NCI-H446 (cell line): ENCODE measurements around the gene NR4A3.
"Not testable (repeated sequence)": the region's sequence is repeated elsewhere in the genome, so short reads cannot be mapped to it uniquely, and the experiment has no call there.

Experiments used
- DNase-seq, 2 experiments: peaks; one replicate each; lab custom pipeline; 2025; lab: John Stamatoyannopoulos, UW

Gene NR4A3

DNA sequence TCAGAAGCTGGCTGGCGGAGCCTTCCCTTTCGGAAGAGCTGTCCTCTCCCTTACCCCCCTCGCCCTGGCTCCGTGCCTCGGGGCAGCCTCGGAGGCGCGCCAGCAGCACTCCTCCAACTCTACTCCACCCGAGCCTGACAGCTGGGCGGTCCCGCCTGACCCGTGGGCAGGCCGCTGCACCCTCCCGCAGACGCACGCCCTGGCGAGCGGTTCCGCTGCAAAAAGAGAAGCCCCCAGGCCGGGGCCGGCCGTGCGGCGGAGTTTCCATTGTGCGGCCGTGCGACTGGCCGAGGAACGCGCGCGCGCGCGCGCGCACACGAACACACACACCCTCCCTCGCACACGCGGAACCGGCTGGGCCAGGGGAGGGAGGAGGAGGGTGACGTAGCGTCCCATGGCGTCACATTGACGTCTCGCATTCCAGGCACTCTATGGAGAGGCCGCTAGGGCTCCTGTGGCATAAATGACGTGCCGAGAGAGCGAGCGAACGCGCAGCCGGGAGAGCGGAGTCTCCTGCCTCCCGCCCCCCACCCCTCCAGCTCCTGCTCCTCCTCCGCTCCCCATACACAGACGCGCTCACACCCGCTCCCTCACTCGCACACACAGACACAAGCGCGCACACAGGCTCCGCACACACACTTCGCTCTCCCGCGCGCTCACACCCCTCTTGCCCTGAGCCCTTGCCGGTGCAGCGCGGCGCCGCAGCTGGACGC is at the start of gene NR4A3:
Gene NR4A3, plus strand, starts transcription at position 490 of the 713 bp plus-strand sequence. CDS start 6,158 bp downstream, outside the sequence.
- DNase-seq = peak; percentile 77 to 92

DNA sequence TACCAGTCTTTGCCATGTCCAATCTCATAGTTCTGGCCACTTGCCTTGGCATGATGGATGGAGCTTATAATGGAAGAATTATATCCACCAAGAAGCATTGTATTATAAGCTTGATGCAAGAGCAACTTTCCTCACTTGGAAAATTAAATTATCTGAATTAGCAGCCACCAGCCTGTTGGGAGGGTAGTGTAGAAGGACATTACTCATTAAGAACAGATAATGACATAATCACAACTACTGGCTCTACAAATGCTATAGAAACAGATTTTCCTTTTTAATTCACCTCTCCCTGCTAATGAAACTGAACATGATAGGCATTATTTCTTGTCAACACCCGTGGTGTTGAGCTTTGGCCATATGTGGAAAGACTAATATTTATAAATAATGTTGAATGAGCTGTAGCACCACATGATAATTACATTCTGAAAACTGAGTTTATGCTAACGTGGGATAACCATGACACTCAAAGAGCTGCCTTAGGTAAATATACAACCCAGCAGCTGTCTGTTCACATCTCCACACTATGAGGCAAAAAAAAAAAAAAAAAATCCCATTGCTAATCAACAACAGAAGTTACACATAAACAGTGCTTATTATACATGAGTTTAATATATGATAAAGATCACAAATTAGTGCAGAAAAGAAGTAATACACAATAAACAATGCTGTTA is 48.1 kb upstream of the NR4A3 start:
- DNase-seq = no peak

DNA sequence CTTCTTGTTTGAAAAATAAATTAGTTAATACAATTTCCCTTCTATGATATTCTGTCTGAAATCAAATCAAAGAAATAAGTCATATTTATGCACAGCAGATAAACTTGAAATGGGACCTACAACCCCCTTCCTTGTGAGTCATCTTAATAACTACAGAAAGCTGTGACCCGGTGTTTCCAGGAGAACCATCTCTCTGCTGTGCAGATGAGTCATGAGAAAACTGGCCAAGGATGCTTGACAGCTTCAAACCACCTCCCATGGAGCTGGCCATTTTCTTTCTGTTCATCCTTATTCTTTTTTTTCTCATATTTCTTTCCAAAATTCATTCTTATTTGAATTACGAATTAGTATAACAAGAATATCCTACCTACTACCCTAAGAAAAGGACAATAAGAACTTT is 43.4 kb upstream of the NR4A3 start:
- peak in 1 of 2 experiments; percentile 40 for DNase-seq

DNA sequence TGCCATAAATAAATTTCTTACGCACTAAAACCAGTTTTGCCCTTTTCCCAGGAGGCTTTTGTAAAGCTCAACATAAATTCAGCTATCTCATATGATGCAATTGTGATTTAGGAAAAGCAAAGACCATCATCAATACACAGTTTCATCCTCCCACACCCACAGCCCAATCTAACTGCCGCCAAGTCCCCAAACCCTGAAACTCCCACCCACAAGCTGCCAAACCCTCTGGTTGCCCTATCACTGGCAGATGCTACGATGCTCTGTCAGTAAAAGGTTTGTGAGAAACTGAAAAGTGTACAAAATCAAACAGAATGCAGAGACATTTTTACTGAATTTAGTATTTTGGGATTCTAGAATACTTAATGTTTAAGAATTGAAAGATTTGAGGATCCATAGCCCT is 42.8 kb upstream of the NR4A3 start:
- no peak for DNase-seq

DNA sequence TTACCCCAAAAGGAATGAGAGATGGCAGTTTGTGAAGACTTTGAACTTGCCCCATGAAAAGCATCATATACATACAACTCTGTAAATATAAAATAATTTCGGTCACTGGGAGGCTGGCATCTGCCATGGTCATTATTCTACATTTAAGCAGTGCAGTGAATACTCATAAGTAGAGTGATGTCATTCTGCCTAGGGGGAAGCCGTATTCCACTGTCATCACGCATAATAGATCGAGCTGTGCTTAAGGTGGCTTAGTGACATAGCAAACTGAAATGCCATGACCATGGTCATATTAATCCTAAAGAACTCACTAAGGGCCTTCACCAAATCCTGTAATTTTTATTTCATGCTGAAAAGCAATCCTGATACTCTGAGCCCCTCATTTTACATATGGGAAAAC is 42.4 kb upstream of the NR4A3 start:
- DNase-seq = no peak

DNA sequence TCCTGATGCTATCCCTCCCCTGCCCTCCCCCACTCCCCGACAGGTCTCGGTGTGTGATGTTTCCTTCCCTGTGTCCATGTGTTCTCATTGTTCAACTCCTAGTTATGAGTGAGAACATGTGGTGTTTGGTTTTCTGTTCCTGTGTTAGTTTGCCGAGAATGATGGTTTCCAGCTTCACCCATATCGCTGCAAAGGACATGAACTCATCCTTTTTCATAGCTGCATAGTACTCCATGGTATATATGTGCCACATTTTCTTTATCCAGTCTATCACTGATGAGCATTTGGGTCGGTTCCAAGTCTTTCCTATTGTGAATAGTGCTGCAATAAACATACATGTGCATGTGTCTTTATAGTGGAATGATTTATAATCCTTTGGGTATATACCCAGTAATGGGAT is 39.3 kb upstream of the NR4A3 start:
- DNase-seq = not testable (repeated sequence)

DNA sequence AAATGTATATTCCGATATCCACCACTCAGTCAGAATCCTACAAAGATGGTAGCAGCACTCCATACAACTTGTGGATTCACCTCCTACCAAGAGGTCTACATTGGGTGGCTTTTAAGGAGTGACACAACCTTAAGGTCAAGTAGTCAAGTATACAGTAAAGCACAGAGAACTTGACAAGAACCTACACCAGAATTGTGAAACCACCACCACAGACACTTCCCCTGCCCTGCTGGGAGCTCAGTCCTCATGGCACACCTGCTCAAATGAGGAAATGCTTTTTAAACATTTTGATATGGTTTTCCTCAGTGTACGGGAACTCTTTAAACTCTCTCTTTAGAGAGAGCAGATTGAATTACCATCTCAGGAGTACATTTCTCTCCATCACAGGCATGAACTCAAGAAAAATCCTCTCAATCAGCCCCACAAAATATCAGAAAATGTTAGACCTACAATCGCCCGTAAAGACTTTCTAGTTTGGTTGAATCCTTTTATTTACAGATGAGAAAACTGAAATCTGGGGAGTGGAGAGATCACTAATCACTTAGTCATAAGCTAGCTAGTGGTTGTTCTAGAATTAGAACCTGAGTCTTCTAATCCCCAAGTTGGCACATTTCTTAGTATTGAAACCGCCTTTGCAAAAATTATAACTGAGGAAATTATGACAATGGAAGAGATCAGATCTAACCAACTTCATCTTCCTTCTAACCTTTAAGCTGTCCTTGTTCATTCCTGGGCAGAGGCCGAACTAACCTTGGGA is 38.5 kb upstream of the NR4A3 start:
- no peak for DNase-seq

DNA sequence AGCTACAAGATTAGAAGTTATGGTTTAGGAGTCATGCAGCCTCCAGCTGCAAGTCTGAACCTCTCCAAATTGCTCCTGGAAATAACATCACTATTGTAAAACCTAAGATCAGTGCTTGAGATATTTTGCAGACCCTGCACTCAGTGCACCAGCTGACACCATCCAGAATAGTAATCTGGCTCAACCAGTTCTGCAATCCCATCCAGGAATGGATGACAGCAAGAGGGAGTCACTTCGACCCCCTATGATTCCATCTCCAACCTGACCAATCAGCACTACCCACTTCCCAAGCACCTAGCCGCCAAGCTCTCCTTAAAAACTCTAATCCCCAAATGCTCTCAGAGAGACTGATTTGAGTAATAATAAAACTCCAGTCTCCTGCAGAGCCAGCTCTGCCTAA is 37.9 kb upstream of the NR4A3 start:
- no peak for DNase-seq

DNA sequence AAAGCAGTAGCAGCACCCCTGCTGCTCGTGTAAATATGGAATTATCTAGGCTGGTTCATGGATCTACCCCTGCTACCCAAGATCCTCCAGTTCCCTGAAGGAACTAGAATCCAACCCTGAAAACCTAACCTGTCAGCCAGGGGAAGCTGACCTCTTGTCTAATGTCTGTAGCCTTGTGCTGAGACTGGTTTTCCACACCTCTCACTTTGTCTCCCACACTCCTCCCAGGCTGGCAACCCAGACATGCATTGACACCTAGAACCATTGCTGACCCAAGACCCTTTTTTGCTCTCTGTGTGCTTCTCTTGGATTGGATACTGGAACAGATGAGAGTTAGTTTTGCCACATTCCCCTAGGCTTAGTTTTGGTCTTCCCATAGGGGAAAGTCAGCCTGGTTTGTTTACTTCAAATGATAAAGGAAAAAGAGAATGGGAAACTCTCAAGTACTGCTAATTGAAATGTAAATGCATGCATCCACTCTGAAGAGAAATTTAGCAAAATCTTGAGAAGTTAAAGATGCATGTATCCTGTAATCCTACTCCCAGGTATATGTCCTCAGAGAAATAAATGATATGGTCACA is 36.6 kb upstream of the NR4A3 start:
- no peak for DNase-seq

DNA sequence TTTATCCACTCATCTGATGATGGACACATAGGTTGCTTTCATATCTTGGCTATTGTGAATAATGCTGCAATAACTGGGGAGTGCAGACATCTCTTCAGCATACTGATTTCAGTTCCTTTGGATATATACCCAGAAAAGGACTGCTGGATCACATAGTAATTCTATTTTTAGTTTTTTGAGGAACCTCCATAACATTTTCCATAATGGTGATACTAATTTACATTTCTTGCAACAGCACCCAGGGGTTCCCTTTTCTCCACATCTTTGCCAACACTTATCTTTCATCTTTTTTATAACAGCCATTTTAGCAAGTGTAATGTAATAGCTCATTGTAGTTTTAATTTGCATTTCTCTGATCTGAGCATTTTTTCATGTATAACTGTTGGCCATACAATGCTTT is 34.1 kb upstream of the NR4A3 start:
- DNase-seq = no peak

DNA sequence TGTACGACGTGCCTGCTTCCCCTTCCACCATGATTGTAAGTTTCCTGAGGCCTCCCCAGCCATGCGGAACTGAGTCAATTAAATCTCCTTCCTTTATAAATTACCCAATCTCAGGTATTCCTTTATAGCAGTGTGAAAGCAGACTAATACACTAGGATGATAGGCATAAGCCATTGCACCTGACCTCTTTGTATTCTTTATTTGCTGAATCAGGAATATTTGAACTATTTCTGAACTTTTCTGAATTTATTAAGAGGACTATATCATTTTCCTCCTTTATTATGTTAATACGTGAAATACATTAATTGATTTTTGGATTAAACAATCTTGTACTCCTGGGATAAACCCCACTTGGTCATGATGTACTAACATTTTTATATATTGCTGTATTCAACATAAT is 28.2 kb upstream of the NR4A3 start:
- DNase-seq = no peak

DNA sequence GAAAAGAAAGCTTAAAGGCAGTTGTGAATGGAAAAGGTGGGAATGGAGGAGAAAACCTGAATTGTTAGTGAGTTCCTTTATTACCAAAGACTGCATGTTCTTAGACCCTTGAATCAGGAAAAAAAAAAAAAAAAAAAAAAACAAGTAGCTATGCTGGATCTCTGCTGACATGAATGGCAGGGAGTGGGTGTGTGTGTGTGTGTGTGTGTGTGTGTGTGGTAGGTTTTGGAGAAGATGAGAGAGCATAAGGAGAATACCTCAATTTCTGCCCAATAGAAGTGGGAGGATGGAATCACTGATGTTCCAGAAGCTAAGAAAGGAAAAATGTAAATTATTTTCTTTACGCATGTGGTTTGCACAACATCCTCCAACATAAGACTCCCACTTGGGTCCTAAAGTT is 25.5 kb upstream of the NR4A3 start:
- no peak for DNase-seq

DNA sequence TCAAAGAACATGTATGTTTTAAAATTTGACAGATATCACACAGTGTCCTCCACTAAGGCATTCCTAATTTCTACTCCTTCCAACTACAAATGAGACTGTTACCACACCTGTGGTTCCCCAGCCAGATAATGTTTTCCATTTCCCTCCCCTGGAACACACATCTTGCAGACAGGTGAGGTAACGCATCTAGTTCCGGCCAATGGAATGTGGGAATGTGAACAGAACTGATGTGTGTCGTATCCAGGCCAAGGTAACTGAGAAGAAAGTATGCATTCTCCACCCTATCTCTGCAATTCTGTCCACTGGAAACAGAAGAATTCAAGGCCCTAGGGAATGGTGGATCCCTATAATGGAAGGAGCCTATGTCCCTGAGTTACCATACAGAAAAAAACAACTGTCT is 19.9 kb upstream of the NR4A3 start:
- no peak for DNase-seq

DNA sequence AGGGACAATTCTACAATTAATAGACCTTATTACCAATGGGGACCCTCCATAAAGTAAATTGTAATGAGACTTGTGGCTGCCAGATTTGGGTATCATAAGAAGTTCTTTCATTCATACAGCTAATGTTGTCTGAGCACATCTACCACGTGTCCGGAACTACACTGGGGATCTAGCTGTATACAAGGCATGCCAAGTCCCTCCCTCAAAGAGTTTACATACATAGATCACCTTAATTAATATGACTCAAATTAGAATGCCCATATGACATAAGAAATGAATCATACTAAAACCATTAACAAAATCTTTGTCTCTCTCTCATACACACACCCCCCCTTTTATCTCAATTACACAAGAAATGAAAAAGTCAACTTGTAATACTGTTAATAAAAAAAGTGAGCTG is 18.0 kb upstream of the NR4A3 start:
- DNase-seq = no peak

DNA sequence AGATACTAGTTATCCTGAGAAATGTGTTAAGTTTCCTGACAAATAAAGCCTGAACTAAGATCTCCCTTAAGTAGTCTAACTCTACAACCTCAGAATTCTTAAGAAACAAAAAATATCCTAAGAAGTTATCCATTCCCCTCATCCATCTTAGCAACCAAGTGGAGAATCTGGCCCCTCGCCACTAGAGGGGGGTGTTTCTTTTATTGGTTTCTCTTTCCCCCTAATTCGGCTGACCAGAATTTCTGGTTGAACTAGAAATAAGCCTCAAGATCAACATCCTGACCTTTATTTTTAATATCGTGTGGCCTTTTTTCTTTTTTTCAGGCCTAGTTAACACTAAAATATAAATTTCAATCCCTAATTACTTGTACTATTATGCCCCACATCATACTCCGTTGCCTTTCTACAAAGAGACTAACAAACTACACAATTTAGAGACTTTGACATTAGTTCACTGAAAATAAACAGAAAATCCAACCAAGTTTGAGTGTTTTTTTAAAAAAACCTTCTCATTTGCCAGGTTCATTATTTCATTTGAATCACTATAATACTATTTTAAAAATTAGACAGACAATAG is 14.3 kb upstream of the NR4A3 start:
- peak; percentile 5 to 41 for DNase-seq

DNA sequence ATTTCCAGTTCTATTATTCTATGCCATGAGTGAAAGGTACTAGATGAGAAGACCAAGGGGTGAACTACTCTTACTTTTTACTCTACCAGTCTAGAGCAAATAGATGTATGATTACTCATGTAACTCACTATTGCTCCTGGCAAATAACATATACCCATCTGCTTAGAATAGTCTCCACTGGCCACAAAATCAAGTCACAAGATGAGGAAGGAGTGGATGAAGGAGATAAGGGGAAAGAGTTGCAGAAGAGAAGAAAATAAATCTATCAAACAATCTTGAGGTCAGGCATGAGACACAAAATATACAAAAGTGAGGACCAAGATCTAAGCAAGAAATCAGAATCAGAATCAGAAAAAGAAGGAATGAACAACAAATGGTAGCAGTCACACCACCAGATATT is 13.7 kb upstream of the NR4A3 start:
- no peak for DNase-seq

DNA sequence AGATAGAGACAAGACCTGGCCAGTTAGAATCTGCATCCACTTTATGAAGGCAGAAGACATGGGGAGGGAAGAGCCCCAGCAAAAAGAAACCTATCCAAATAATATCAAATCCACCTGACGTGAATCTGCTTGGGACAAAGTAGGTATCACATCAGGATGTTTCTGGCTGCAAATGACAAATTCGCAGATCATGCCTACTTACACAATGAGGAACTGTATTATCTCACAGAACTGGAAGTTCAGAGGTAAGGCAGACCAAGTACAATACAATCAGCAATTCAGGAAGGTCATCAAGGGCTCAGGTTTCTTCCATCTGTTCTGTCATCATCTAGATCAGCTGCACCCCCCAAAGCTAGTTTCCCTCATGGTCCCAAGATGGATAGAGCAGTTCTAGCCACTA is 13.2 kb upstream of the NR4A3 start:
- DNase-seq = no peak

DNA sequence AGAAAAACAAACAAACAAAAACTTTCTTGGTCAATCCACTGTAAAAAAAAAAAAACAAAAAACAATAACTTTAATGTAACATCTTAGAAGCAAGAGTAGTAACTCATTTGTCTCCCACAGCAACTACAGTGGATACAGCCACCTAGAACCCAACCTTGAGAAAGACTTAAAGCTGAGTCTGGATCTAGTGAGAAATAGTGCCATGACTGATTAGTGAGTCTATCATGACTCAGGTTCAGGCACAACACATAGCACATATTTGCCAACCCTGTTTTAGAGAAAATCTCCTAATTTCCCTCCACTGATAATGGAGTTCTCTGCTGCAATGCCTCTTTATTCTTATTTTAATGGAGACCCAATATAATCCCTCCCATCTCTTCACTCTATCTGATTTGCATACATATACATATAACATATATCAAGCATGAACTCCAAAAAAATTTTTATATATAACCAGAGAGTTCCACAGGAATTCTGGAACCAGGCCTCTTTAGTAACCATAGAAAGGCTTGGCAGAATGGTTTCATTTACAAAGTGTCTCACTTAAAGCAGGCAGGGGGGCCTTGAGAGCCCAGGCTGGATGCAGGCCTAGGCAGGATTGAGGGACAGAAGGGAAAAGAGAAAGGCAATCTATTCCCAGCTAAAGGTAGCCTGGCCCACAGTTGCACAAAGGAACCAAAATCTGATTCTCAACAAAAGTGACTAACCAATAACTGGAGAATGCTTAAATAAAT is 11.9 kb upstream of the NR4A3 start:
- no peak for DNase-seq

DNA sequence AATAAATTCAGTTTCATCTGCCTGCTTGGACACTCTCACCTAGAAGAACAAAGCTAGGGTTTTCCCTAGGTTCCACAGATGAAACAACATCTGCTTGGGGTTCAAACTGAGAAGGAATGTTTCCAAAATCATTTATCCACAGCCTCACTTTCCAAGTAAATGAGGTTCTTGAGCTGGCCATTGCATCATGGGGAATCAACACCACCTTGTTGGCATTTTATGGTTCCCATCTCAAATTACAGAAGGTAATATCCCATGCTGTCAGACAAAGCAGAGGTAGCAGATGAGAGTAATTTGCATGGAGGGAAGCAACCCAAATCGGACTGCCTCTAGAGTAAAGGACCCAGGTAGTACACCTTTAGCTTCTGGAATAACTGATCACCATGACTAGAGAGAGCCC is 10.5 kb upstream of the NR4A3 start:
- no peak for DNase-seq

DNA sequence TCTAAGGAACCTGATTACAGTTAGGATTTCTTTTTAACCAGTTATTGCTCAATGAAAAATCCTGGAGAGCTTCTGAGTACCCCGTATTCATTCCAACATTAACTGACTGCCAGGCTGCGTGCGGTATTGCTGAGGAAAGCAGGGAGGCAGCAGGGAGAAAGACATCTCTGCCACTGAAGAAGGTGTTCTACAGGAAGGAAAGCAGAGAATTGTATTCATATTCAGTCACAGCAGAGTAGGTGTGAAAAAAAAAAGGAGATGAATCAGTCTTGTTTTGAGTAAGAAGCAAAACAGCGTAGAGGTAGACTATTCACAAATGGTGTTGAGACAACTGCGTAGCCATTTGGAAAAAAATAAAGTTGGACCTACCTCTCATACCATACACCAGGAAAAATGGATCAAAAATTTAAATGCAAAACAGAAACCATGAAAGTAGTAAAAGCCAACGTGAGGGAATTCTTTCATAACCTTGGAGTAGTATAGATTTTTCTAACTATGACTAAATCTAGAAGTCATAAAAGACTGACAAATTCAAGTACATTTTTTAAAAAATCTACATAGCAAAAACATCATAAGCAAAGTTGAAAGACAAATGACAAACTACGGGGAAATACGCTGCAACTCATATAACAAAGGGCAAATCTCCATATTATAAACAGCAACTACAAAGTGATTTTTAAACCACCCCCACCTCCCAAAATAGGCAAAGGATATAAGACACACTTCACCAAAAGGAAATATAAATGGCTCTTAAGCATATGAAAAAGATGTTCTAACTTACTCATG is 9.9 kb upstream of the NR4A3 start:
- no peak for DNase-seq

DNA sequence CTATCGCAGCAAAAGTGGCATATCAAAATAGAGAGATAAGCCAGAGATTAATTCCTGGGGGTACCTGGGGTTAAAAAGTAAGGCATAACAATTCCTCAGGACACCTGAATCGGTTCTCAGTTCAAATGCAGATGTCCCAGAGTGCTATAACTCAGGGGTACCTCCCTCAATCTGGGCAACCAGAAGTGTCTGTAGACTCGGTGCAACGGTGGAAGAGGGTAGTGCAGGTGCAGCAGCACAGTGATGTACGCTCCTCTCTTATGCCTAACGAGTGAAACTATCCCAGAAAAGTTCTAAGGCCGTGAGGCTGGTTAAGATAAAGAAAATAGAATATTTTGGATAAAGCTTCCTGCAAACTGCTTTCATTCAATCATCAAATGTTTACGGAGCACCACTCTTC is 7.9 kb upstream of the NR4A3 start:
- DNase-seq = no peak
